Activated B cell treated with CpG ODN at 0.5 μM for 24 hours (primary cell): Measurements from ENCODE around the gene CYP27A1. TPM values are rescaled to one million over a fixed set of nuclear protein-coding genes. Genes with fewer than 3 reads are reported as not detected.

Source experiments
- ATAC-seq: fragments of 200-7000 bp; cut with Tn5 transposase; one replicate; pipeline ENCODE4 v1.10.0; 2021; ENCODE audit warnings: low read depth, mild to moderate bottlenecking, moderate library complexity
- CTCF ChIA-PET: fragments of 350-600 bp; sonication (Branson Sonifier 250); formaldehyde crosslinking; loops from one replicate; lab custom pipeline; 2021; ENCODE audit warnings: antibody characterized with exemption; lab: Charles Lee
- POLR2A ChIA-PET: fragments of 350-600 bp; sonication (Branson Sonifier 250); formaldehyde crosslinking; loops from one replicate; lab custom pipeline; 2021; ENCODE audit warnings: antibody characterized with exemption; lab: Charles Lee
- DNase-seq: peaks from one replicate; pipeline ENCODE4 v3.0.0; 2022
- H3K27ac Mint-ChIP-seq: one replicate; pipeline ENCODE4 v1.8.0; 2020; ENCODE audit warnings: mixed read lengths
- H3K27me3 Mint-ChIP-seq: one replicate; pipeline ENCODE4 v1.8.0; 2021; ENCODE audit warnings: mixed read lengths
- H3K36me3 Mint-ChIP-seq: one replicate; pipeline ENCODE4 v1.8.0; 2021; ENCODE audit warnings: low read depth, mixed read lengths
- H3K4me1 Mint-ChIP-seq: one replicate; pipeline ENCODE4 v1.8.0; 2021; ENCODE audit warnings: mixed read lengths
- H3K4me3 Mint-ChIP-seq: one replicate; pipeline ENCODE4 v1.8.0; 2020; ENCODE audit warnings: mild to moderate bottlenecking, mixed read lengths
- H3K9me3 Mint-ChIP-seq: one replicate; pipeline ENCODE4 v1.8.0; 2020; ENCODE audit warnings: mixed read lengths
- CTCF ChIP-seq: fragments of 200-600 bp; IDR thresholded peaks from one replicate; pipeline ENCODE4 v1.8.0; 2022; ENCODE audit warnings: antibody characterized with exemption, mild to moderate bottlenecking
- intact Hi-C: fragments of 100-400 bp; cut with micrococcal nuclease; formaldehyde crosslinking; loops from one replicate; pipeline ENCODE4 v1.15.1; 2024
- total RNA-seq: library from RNA; stranded (reverse); gene quantifications from 2 replicates; pipeline ENCODE4 v1.2.3, GENCODE V29; 2022

The CYP27A1 gene
- total RNA-seq, 1 donor from 2014 or later: 0.55 TPM

- ChIA-PET POLR2A (no interaction called here), CTCF (no interaction called here)
- H3K4me1 Mint-ChIP-seq: peaks cover 4% of the 10 kb centered on the region
- no peak overlapping the region for H3K27ac Mint-ChIP-seq
- H3K27me3 Mint-ChIP-seq: peaks cover 35% of the 10 kb centered on the region
- no peak overlapping the region for H3K4me3 Mint-ChIP-seq
- no peak for TF ChIP-seq CTCF
- no peak for DNase-seq
- H3K9me3 Mint-ChIP-seq: peaks cover 8% of the 10 kb centered on the region
- no peak for ATAC-seq
- H3K36me3 Mint-ChIP-seq: no peaks in the 10 kb centered on the region
- intact Hi-C loops: no loop called here
Measured at GRCh38 chr2:218804817-218805216, 22.9 kb downstream of the CYP27A1 start.

- POLR2A ChIA-PET: no interaction called here
- no peak for DNase-seq
- Mint-ChIP-seq H3K4me1 (peaks cover 4% of the 10 kb centered on the region), H3K27ac (no peak overlapping the region), H3K27me3 (peaks cover 29% of the 10 kb centered on the region), H3K4me3 (no peak overlapping the region), H3K36me3 (no peaks in the 10 kb centered on the region), H3K9me3 (peaks cover 8% of the 10 kb centered on the region)
- CTCF ChIA-PET: no interaction called here
- no peak for TF ChIP-seq CTCF
- no peak for ATAC-seq
- intact Hi-C loops: no loop called here
Measured at GRCh38 chr2:218805627-218806026, 23.7 kb downstream of the CYP27A1 start.

- ATAC-seq (no peak), DNase-seq (no peak)
- H3K4me3 Mint-ChIP-seq: no peak overlapping the region
- no peaks in the 10 kb centered on the region for H3K36me3 Mint-ChIP-seq
- ChIA-PET CTCF (no interaction called here), POLR2A (no interaction called here)
- peaks cover 4% of the 10 kb centered on the region for H3K4me1 Mint-ChIP-seq
- peaks cover 34% of the 10 kb centered on the region for H3K27me3 Mint-ChIP-seq
- H3K27ac Mint-ChIP-seq: no peak overlapping the region
- TF ChIP-seq CTCF: no peak
- H3K9me3 Mint-ChIP-seq: peaks cover 8% of the 10 kb centered on the region
- intact Hi-C loops: no loop called here
Measured at GRCh38 chr2:218806346-218806978, 24.5 kb downstream of the CYP27A1 start.

GRCh38 chr2:218807626-218808025, 25.7 kb downstream of the CYP27A1 start:
- no peak for ATAC-seq
- DNase-seq: no peak
- H3K27ac Mint-ChIP-seq: no peak overlapping the region
- peaks cover 8% of the 10 kb centered on the region for H3K9me3 Mint-ChIP-seq
- TF ChIP-seq CTCF: no peak
- H3K27me3 Mint-ChIP-seq: peaks cover 40% of the 10 kb centered on the region
- ChIA-PET CTCF (no interaction called here), POLR2A (no interaction called here)
- no peak overlapping the region for H3K4me3 Mint-ChIP-seq
- intact Hi-C loops: no loop called here
- peaks cover 4% of the 10 kb centered on the region for H3K4me1 Mint-ChIP-seq
- H3K36me3 Mint-ChIP-seq: no peaks in the 10 kb centered on the region

GRCh38 chr2:218809515-218809914, 27.6 kb downstream of the CYP27A1 start:
- CTCF ChIA-PET: no interaction called here
- Mint-ChIP-seq H3K36me3 (no peaks in the 10 kb centered on the region), H3K9me3 (peaks cover 7% of the 10 kb centered on the region), H3K4me3 (no peak overlapping the region), H3K27ac (no peak overlapping the region), H3K27me3 (peaks cover 48% of the 10 kb centered on the region), H3K4me1 (peaks cover 4% of the 10 kb centered on the region)
- no peak for ATAC-seq
- intact Hi-C loops: no loop called here
- no peak for DNase-seq
- TF ChIP-seq CTCF: no peak
- POLR2A ChIA-PET: no interaction called here
